GM23248 (cell line): Measurements from ENCODE around the gene DGKA.

Source experiments
- EZH2 ChIP-seq: fragments of 200-600 bp; sonication (generic); IDR thresholded peaks from 2 replicates; pipeline ENCODE4 v1.6.1; 2018; ENCODE audit warnings: antibody characterized with exemption, mild to moderate bottlenecking; ENCODE audit not compliant: insufficient read depth, poor library complexity, severe bottlenecking
- EZH2phosphoT487 ChIP-seq: fragments of 200-600 bp; sonication (generic); IDR thresholded peaks from 2 replicates; pipeline ENCODE4 v1.6.1; 2018; ENCODE audit warnings: antibody characterized with exemption, moderate library complexity, mild to moderate bottlenecking, low read depth; ENCODE audit not compliant: insufficient read depth

GRCh38 chr12:55942577-55943136, 11.7 kb downstream of the DGKA start:
- TF ChIP-seq EZH2phosphoT487, result no peak
- TF ChIP-seq EZH2, result no peak
